Measurements from ENCODE around the gene PSMB4.
A peak's percentile ranks its signal among the peaks of the same experiment; 100 is the strongest.
"Not testable (repeated sequence)": the region's sequence is repeated elsewhere in the genome, so short reads cannot be mapped to it uniquely, and the experiment has no call there.

PSMB4 gene

GRCh38 chr1:151436985-151437384 is 37.6 kb downstream of the PSMB4 start:
- no peak for TF ChIP-seq CTCF (IDR thresholded peaks at IDR 0.05; ENCODE audit: control extremely low read depth, extremely low read depth, low read depth, missing control alignments)
- POLR2A ChIA-PET = no interaction called here

DNA sequence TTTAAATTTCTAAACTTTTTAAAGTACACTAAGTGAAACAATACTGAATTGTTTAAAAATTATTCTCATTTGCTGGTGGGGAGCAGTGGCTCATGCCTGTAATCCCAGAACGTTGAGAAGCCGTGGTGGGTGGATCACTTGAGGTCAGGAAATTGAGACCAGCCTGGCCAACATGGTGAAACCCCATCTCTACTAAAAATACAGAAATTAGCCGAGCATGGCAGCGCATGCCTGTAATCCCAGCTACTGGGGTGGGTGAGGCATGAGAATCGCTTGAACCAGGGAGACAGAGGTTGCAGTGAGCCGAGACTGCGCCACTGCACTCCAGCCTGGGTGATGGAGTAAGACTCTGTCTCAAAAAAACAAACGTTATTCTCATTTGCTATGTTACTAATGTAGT is 38.0 kb downstream of the PSMB4 start:
- POLR2A ChIA-PET; DNase-seq (ENCODE audit: extremely low spot score): not testable (repeated sequence)
- CTCF ChIA-PET = interaction anchor here (1.2 to 1.5 kb wide), 4 partner anchors 9 to 97 kb away, joined by 3 to 4 read pairs (median 4); no protein-coding TSS in a partner anchor

More at GRCh38 chr1:151436985-151437384, 37.6 kb downstream of the PSMB4 start:
- CTCF ChIA-PET = interaction anchor here (0.9 to 1.5 kb wide), 5 partner anchors 9 to 96 kb away, joined by 3 to 4 read pairs (median 4); no protein-coding TSS in a partner anchor
- no peak for DNase-seq (ENCODE audit: extremely low spot score)

GRCh38 chr1:151443846-151444782 is 44.7 kb downstream of the PSMB4 start:
- ChIA-PET POLR2A (interaction anchor here (0.5 to 0.6 kb wide), 2 partner anchors 127 to 1558 kb away, joined by 3 to 6 read pairs; no protein-coding TSS in a partner anchor), CTCF (interaction anchor here (0.6 to 2.3 kb wide), 20 partner anchors 10 to 392 kb away, joined by 3 to 15 read pairs (median 4); no protein-coding TSS in a partner anchor)
- DNase-seq (ENCODE audit: extremely low spot score) = peak; percentile 76
- peak; percentile 60 for TF ChIP-seq CTCF (IDR thresholded peaks at IDR 0.05; ENCODE audit: control extremely low read depth, extremely low read depth, low read depth, missing control alignments)

GRCh38 chr1:151444783-151445177 is 45.4 kb downstream of the PSMB4 start:
- ChIA-PET POLR2A (interaction anchor here (0.5 kb wide), 1 partner anchor 128 kb away, joined by 6 read pairs; no protein-coding TSS in a partner anchor), CTCF (interaction anchor here (0.9 to 2.3 kb wide), 18 partner anchors 10 to 391 kb away, joined by 3 to 15 read pairs (median 5); no protein-coding TSS in a partner anchor)
- no peak for TF ChIP-seq CTCF (IDR thresholded peaks at IDR 0.05; ENCODE audit: control extremely low read depth, extremely low read depth, low read depth, missing control alignments)
- DNase-seq (ENCODE audit: extremely low spot score) = no peak

DNA sequence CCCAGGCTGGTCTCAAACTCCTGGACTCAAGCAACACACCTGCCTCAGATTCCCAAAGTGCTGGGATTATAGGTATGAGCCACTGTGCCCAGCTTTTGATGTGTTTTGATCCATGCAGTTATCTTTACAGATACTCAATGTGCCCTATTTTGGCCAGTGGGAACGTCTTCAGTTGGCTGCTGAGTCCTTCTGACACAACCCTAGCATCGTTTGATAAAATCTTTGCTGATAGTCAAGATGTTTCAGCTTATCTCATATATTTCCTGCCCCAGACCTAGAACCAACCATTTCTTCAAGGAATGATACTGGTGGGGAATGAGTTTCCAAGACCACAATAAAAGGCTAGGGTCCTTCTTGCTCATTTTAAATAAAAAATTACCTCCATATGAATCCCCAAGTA is 48.3 kb downstream of the PSMB4 start:
- POLR2A ChIA-PET = interaction anchor here (0.6 to 0.7 kb wide), 4 partner anchors 12 to 385 kb away, joined by 3 to 7 read pairs (median 4); no protein-coding TSS in a partner anchor
- no peak for TF ChIP-seq CTCF (IDR thresholded peaks at IDR 0.05; ENCODE audit: control extremely low read depth, extremely low read depth, low read depth, missing control alignments)
- CTCF ChIA-PET = interaction anchor here (0.8 to 1.3 kb wide), 3 partner anchors 9 to 73 kb away, joined by 3 read pairs; no protein-coding TSS in a partner anchor
- no peak for DNase-seq (ENCODE audit: extremely low spot score)
